Measurements from ENCODE around the gene MCM10. TPM values are rescaled to one million over a fixed set of nuclear protein-coding genes. Genes with fewer than 3 reads are reported as not detected.
A peak's percentile ranks its signal among the peaks of the same experiment; 100 is the strongest.

MCM10 gene
- total RNA-seq, 1 experiment from 2014 or later: 24.5 TPM

DNA sequence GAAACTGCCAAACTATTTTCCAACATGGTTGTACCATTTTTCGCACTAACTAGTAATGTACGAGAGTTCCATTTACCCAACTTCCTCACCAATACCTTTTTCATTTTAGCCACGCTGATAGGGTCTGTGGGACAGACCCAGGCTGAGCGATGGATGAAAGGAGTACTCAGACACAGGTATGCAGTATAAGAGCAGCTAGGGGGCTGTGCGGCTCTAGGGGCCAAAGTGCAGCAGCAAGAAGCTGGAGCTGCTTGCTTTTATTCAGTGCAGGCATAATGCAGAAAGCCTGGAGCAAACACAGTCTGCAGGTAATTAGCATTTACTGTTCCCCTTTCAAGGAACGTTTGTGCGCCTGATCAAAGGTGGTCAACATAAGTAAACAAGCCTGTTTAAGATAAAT lies 51.8 kb downstream of the MCM10 start:
- no peaks in the 10 kb centered on the region for H3K9me2 ChIP-seq (ENCODE audit: insufficient read depth)
- H3K4me3 ChIP-seq: no peak overlapping the region
- DNase-seq: no peak
- intact Hi-C loops (cut with micrococcal nuclease; ENCODE audit: unreplicated experiment): no loop called here
- no peaks in the 10 kb centered on the region for H4K20me1 ChIP-seq (ENCODE audit: insufficient read depth)
- H3K79me2 ChIP-seq (ENCODE audit: low read depth): no peaks in the 10 kb centered on the region
- no peaks in the 10 kb centered on the region for H3K36me3 ChIP-seq (ENCODE audit: low read depth)
- POLR2A ChIA-PET (ENCODE audit: unreplicated experiment): no interaction called here
- H3K4me1 ChIP-seq (replicated peaks; ENCODE audit: insufficient read depth): no peaks in the 10 kb centered on the region
- CTCF ChIA-PET: no interaction called here
- H3K27me3 ChIP-seq (ENCODE audit: insufficient read depth, low read depth): no peaks in the 10 kb centered on the region
- H2AFZ ChIP-seq: no peak overlapping the region
- no peaks in the 10 kb centered on the region for H3K9me3 ChIP-seq (ENCODE audit: insufficient read depth, low read depth)
- no peak overlapping the region for H3K4me2 ChIP-seq
- H3K27ac ChIP-seq: no peak overlapping the region
- no peaks in the 10 kb centered on the region for H3F3A ChIP-seq (ENCODE audit: insufficient read depth, low read depth)
- TF ChIP-seq EZH2 (IDR thresholded peaks at IDR 0.05; ENCODE audit: low read depth): no peak
- TF ChIP-seq, protein P1, sequence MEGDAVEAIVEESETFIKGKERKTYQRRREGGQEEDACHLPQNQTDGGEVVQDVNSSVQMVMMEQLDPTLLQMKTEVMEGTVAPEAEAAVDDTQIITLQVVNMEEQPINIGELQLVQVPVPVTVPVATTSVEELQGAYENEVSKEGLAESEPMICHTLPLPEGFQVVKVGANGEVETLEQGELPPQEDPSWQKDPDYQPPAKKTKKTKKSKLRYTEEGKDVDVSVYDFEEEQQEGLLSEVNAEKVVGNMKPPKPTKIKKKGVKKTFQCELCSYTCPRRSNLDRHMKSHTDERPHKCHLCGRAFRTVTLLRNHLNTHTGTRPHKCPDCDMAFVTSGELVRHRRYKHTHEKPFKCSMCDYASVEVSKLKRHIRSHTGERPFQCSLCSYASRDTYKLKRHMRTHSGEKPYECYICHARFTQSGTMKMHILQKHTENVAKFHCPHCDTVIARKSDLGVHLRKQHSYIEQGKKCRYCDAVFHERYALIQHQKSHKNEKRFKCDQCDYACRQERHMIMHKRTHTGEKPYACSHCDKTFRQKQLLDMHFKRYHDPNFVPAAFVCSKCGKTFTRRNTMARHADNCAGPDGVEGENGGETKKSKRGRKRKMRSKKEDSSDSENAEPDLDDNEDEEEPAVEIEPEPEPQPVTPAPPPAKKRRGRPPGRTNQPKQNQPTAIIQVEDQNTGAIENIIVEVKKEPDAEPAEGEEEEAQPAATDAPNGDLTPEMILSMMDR (conservative IDR thresholded peaks at IDR 0.05): no peak
- BruUV-seq (replicated peaks): no TSS peak

DNA sequence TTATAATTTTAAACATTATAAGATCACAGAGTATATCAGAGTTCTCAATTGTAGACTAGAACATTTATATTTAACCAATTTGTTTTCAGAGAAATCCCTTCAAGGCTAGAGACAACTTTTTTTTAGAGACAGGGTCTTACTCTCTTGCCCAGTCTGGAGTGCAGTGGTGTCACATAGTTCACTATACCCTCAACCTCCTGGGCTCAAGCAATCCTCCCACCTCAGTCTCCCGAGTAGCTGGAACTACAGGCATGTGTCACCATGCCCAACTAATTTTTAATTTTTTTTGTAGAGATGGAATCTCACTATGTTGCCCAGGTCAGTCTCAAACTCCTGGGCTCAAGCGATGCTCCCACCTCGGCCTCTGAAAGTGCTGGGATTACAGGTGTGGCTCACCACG lies 57.5 kb downstream of the MCM10 start:
- BruUV-seq (replicated peaks): no TSS peak
- Histone ChIP-seq H3K9me2 (ENCODE audit: insufficient read depth) (no peaks in the 10 kb centered on the region), H3K4me2 (no peak overlapping the region), H3K27me3 (ENCODE audit: insufficient read depth, low read depth) (no peaks in the 10 kb centered on the region), H3K36me3 (ENCODE audit: low read depth) (no peaks in the 10 kb centered on the region), H3F3A (ENCODE audit: insufficient read depth, low read depth) (no peaks in the 10 kb centered on the region; the same call in 1 of the 2 replicates), H4K20me1 (ENCODE audit: insufficient read depth) (no peaks in the 10 kb centered on the region), H2AFZ (no peak overlapping the region), H3K9me3 (ENCODE audit: insufficient read depth, low read depth) (no peaks in the 10 kb centered on the region), H3K79me2 (ENCODE audit: low read depth) (no peaks in the 10 kb centered on the region), H3K4me3 (no peak overlapping the region), H3K4me1 (replicated peaks; ENCODE audit: insufficient read depth) (no peaks in the 10 kb centered on the region), H3K27ac (no peak overlapping the region)
- CTCF ChIA-PET: no interaction called here
- POLR2A ChIA-PET (ENCODE audit: unreplicated experiment): no interaction called here
- intact Hi-C loops (cut with micrococcal nuclease; ENCODE audit: unreplicated experiment): no loop called here
- no peak for DNase-seq
- TF ChIP-seq EZH2 (IDR thresholded peaks at IDR 0.05; ENCODE audit: low read depth): no peak
- TF ChIP-seq, protein P1 (conservative IDR thresholded peaks at IDR 0.05): no peak

DNA sequence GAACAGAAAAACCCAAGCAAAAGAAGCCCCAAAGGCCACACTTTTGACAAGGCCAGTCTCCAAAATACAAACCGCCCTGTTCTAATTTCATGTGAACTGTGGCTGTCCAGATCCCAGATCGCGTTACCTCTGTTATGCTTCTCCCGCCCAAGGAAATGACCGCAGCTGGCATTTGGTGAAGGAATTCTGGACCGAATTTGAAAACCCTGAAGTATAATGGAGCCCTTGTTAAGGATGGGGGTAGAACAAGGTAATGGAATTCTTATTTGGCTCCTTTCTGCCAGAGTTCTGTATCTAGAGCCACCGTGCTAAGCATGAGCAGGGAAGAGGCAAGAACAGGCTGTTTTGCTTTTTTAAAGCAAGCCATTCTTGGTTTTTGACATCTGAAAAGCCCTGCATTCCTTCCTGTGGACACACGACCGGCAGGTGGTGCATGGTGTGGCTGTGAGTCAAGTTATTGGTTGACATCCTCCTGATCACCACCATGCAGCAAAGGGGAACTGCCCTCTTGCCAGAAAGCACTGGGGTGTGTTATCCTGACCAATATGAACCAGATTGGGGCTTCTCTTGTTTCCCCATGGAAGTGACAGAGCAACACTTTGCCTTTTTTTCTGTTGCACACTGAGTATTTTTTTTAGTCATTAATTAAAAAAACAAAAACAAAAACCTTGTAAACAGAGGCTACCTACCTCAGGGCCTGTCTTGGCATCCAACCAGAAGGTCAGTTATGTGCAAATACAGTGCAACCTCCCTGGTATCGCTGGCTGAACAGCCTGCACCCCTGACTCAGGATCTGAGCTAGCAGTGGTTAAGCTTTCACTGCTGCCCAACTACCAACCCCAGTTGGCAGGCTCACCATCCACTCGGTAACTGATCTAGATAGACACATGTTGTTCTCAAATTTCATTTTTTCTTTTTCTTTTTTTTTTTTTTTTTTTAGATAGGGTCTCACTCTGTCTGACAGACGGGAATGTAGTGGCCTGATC lies 58.6 kb downstream of the MCM10 start:
- H3F3A ChIP-seq (ENCODE audit: insufficient read depth, low read depth): no peaks in the 10 kb centered on the region; the same call in 1 of the 2 replicates
- POLR2A ChIA-PET (ENCODE audit: unreplicated experiment): interaction anchor here (0.7 kb wide), 1 partner anchor 44 kb away, joined by 18 read pairs; no protein-coding TSS in a partner anchor
- H4K20me1 ChIP-seq (ENCODE audit: insufficient read depth): no peaks in the 10 kb centered on the region
- peak in 1 of 2 experiments; percentile 43 for DNase-seq
- no TSS peak for BruUV-seq (replicated peaks)
- intact Hi-C loops (cut with micrococcal nuclease; ENCODE audit: unreplicated experiment): loop anchor here (1.0 kb wide), 1 partner anchor 82 kb away; no protein-coding TSS in a partner anchor
- H3K79me2 ChIP-seq (ENCODE audit: low read depth): no peaks in the 10 kb centered on the region
- H3K9me3 ChIP-seq (ENCODE audit: insufficient read depth, low read depth): no peaks in the 10 kb centered on the region
- no peaks in the 10 kb centered on the region for H3K9me2 ChIP-seq (ENCODE audit: insufficient read depth)
- no peak overlapping the region for H3K4me3 ChIP-seq
- no peaks in the 10 kb centered on the region for H3K4me1 ChIP-seq (replicated peaks; ENCODE audit: insufficient read depth)
- no peaks in the 10 kb centered on the region for H3K27me3 ChIP-seq (ENCODE audit: insufficient read depth, low read depth)
- H3K27ac ChIP-seq: no peak overlapping the region
- no peak overlapping the region for H3K4me2 ChIP-seq
- H2AFZ ChIP-seq: no peak overlapping the region
- no peaks in the 10 kb centered on the region for H3K36me3 ChIP-seq (ENCODE audit: low read depth)
- CTCF ChIA-PET: interaction anchor here (0.7 kb wide), 1 partner anchor 82 kb away, joined by 5 read pairs; no protein-coding TSS in a partner anchor
- TF ChIP-seq, protein P1 (conservative IDR thresholded peaks at IDR 0.05): peak; percentile 47; the same call in 1 of the 2 replicates
- TF ChIP-seq EZH2 (IDR thresholded peaks at IDR 0.05; ENCODE audit: low read depth): no peak
